MM.1S (cell line): ENCODE data around the gene LYL1.

Experiments used
- CTCF ChIP-seq: fragments of 300-600 bp; sonication (generic); IDR thresholded peaks from 2 replicates; pipeline ENCODE4 v1.5.1; 2016; ENCODE audit warnings: antibody characterized with exemption, low read length, mixed read lengths
- EZH2phosphoT487 ChIP-seq: fragments of 300-600 bp; sonication (generic); IDR thresholded peaks from 2 replicates; pipeline ENCODE4 v1.6.1; 2018; ENCODE audit warnings: antibody characterized with exemption, low read length

GRCh38 chr19:13150187-13150930 is 47.7 kb upstream of the LYL1 start, which contains the start of the genes IER2 and STX10:
- TF ChIP-seq EZH2phosphoT487 (no peak), CTCF (peak; percentile 55)
